GM18858 (cell line): ENCODE results near the gene KIAA0040.
"Not testable (repeated sequence)": the region's sequence is repeated elsewhere in the genome, so short reads cannot be mapped to it uniquely, and the experiment has no call there.

Experiments used
- ATAC-seq: cut with Tn5 transposase; IDR thresholded peaks from one replicate; pipeline ENCODE4 v1.9.1; 2021; ENCODE audit not compliant: unreplicated experiment

The KIAA0040 gene

DNA sequence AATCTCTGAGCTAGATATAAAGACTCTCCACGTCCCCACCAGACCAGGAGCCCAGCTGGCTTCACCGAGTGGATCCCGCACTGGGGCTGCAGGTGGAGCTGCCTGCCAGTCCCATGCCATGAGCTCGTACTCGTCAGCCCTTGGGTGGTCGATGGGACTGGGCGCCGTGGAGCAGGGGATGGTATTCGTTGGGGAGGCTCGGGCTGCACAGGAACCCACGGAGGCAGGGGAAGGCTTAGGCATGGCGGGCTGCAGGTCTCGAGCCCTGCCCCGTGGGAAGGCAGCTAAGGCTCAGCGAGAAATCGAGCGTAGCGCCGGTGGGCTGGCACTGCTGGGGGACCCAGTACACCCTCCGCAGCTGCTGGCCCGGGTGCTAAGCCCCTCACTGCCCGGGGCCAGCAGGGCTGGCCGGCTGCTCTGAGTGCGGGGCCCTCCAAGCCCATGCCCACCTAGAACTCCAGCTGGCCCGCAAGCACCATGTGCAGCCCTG is 84.2 kb downstream of the KIAA0040 start:
- ATAC-seq, result not testable (repeated sequence)
